H1 (cell line): ENCODE results near the gene LINC01488. TPM values are rescaled to one million over a fixed set of nuclear protein-coding genes. Genes with fewer than 3 reads are reported as not detected.

ENCODE experiments used
- CTCF ChIA-PET: fragments of 300-600 bp; sonication (Branson Sonifier 250); formaldehyde crosslinking; loops from one replicate; lab custom pipeline; 2021; ENCODE audit not compliant: partially characterized antibody; lab: Charles Lee
- POLR2A ChIA-PET: fragments of 300-600 bp; sonication (Branson Sonifier 250); formaldehyde crosslinking; loops from one replicate; lab custom pipeline; 2021; ENCODE audit warnings: inconsistent platforms; ENCODE audit not compliant: partially characterized antibody; lab: Charles Lee
- DNase-seq, 2 experiments: peaks; one replicate each; pipeline versions ENCODE4 v3.0.0 to v3.0.0-alpha.2; 2010 to 2022; ENCODE audit warnings: low spot score in 2 of 2, low read depth in 1 of 2, mixed read lengths in 1 of 2
- FAIRE-seq: peaks from 2 replicates; lab custom pipeline; 2011; peaks lifted over from hg19 to GRCh38; lab: Jason Lieb, UNC
- H2AFZ ChIP-seq: 2 replicates; pipeline ENCODE4 v1.8.1; 2012; ENCODE audit warnings: low read length, inconsistent platforms
- H2AK5ac ChIP-seq: 2 replicates; pipeline ENCODE4 v1.6.1; 2013; ENCODE audit warnings: low read depth, low read length
- H2BK120ac ChIP-seq: replicated peaks from 2 replicates; pipeline ENCODE3; 2013; ENCODE audit warnings: low read depth, low read length, inconsistent platforms
- H2BK12ac ChIP-seq: 2 replicates; pipeline ENCODE4 v1.6.1; 2013; ENCODE audit warnings: low read depth, low read length
- H2BK15ac ChIP-seq: 2 replicates; pipeline ENCODE4 v1.6.1; 2013; ENCODE audit warnings: low read length
- H2BK20ac ChIP-seq: 2 replicates; pipeline ENCODE4 v1.6.1; 2013; ENCODE audit warnings: low read length
- H2BK5ac ChIP-seq: 2 replicates; pipeline ENCODE4 v1.6.1; 2013; ENCODE audit warnings: low read depth, low read length
- H3K14ac ChIP-seq: 2 replicates; pipeline ENCODE4 v1.6.1; 2013; ENCODE audit warnings: inconsistent platforms; ENCODE audit not compliant: insufficient read length
- H3K18ac ChIP-seq: 2 replicates; pipeline ENCODE4 v1.6.1; 2013; ENCODE audit warnings: low read length; ENCODE audit errors: extremely low read depth
- H3K23ac ChIP-seq: 2 replicates; pipeline ENCODE4 v1.6.1; 2013; ENCODE audit warnings: inconsistent platforms; ENCODE audit not compliant: insufficient read length
- H3K23me2 ChIP-seq: 2 replicates; pipeline ENCODE4 v1.6.1; 2013; ENCODE audit warnings: low read depth, low read length
- H3K27ac ChIP-seq: 2 replicates; pipeline ENCODE4 v1.6.1; 2011; ENCODE audit warnings: low read depth, low read length, inconsistent platforms
- H3K27me3 ChIP-seq, 4 experiments: replicated peaks in 1 of 4; 1 replicate in 1 of 4; 2 replicates in 3 of 4; pipeline versions ENCODE4 v1.6.1 to v1.8.1; 2011 to 2013; ENCODE audit warnings: low read length in 3 of 4, mild to moderate bottlenecking in 3 of 4, inconsistent platforms in 2 of 4, mixed read lengths in 2 of 4, moderate library complexity in 1 of 4; ENCODE audit not compliant: control insufficient read depth in 3 of 4, insufficient read depth in 3 of 4; ENCODE audit errors: extremely low read depth in 1 of 4
- H3K36me3 ChIP-seq, 4 experiments: 2 replicates each; pipeline versions ENCODE4 v1.6.1 to v1.8.1; 2011 to 2013; ENCODE audit warnings: mild to moderate bottlenecking in 4 of 4, low read length in 3 of 4, moderate library complexity in 2 of 4, control low read depth in 1 of 4, inconsistent platforms in 1 of 4; ENCODE audit not compliant: insufficient read depth in 4 of 4, control insufficient read depth in 2 of 4
- H3K4ac ChIP-seq: replicated peaks from 2 replicates; pipeline ENCODE3; 2013; ENCODE audit warnings: low read length, low read depth, mixed read lengths, inconsistent platforms; ENCODE audit not compliant: insufficient read length
- H3K4me1 ChIP-seq, 4 experiments: replicated peaks in 1 of 4; 1 replicate in 1 of 4; 2 replicates in 3 of 4; pipeline versions ENCODE4 v1.6.1 to v1.8.1; 2011 to 2013; ENCODE audit warnings: low read length in 3 of 4, inconsistent platforms in 2 of 4, mixed read lengths in 1 of 4; ENCODE audit not compliant: insufficient read depth in 4 of 4, control insufficient read depth in 3 of 4
- H3K4me2 ChIP-seq, 2 experiments: 2 replicates each; pipeline versions ENCODE4 v1.6.1 to v1.8.1; 2011 to 2013; ENCODE audit warnings: low read depth in 2 of 2, low read length in 2 of 2, control low read depth in 1 of 2, inconsistent platforms in 1 of 2, mild to moderate bottlenecking in 1 of 2; ENCODE audit not compliant: insufficient read depth in 1 of 2
- H3K4me3 ChIP-seq, 4 experiments: fragments of 200-600, 300-600 bp in 1 of 4; sonication (generic), shearing (Covaris generic), sonication (Bioruptor Twin) in 1 of 4; 2 replicates each; pipeline versions ENCODE4 v1.5.1 to v1.8.1; 2011 to 2016; ENCODE audit warnings: low read length in 4 of 4, low read depth in 3 of 4, control low read depth in 2 of 4, inconsistent platforms in 2 of 4, mild to moderate bottlenecking in 2 of 4, mixed read lengths in 1 of 4, moderate library complexity in 1 of 4; ENCODE audit not compliant: insufficient read depth in 2 of 4; ENCODE audit errors: extremely low read depth in 1 of 4
- H3K56ac ChIP-seq: replicated peaks from 2 replicates; pipeline ENCODE3; 2013; ENCODE audit warnings: low read depth, mild to moderate bottlenecking, mixed read lengths, low read length, inconsistent platforms; ENCODE audit not compliant: insufficient read length
- H3K79me1 ChIP-seq: 2 replicates; pipeline ENCODE4 v1.6.1; 2013; ENCODE audit warnings: low read depth, low read length, control low read depth
- H3K79me2 ChIP-seq, 2 experiments: 2 replicates each; pipeline versions ENCODE4 v1.6.1 to v1.8.1; 2012 to 2013; ENCODE audit warnings: low read length in 2 of 2, mild to moderate bottlenecking in 2 of 2, inconsistent platforms in 1 of 2; ENCODE audit not compliant: insufficient read depth in 2 of 2, control insufficient read depth in 1 of 2
- H3K9ac ChIP-seq, 4 experiments: replicated peaks in 1 of 4; 1 replicate in 1 of 4; 2 replicates in 3 of 4; pipeline versions ENCODE4 v1.6.1 to v1.8.1; 2011 to 2013; ENCODE audit warnings: low read depth in 3 of 4, low read length in 3 of 4, control low read depth in 2 of 4, mild to moderate bottlenecking in 2 of 4, moderate library complexity in 2 of 4, inconsistent platforms in 1 of 4; ENCODE audit errors: extremely low read depth in 1 of 4
- H3K9me3 ChIP-seq, 2 experiments: 2 replicates each; pipeline versions ENCODE4 v1.6.1 to v1.8.1; 2012 to 2013; ENCODE audit warnings: mild to moderate bottlenecking in 2 of 2, moderate library complexity in 2 of 2, control low read depth in 1 of 2, inconsistent platforms in 1 of 2, low read depth in 1 of 2, low read length in 1 of 2, mixed read lengths in 1 of 2; ENCODE audit not compliant: insufficient read depth in 2 of 2
- H4K20me1 ChIP-seq, 2 experiments: replicated peaks in 1 of 2; 2 replicates each; pipeline versions ENCODE3 to v1.8.1; 2011 to 2013; ENCODE audit warnings: inconsistent platforms in 2 of 2, low read length in 2 of 2, mild to moderate bottlenecking in 1 of 2; ENCODE audit not compliant: insufficient read depth in 2 of 2, control insufficient read depth in 1 of 2
- H4K5ac ChIP-seq: 2 replicates; pipeline ENCODE4 v1.6.1; 2013; ENCODE audit warnings: low read length, low read depth, mixed read lengths, inconsistent platforms; ENCODE audit not compliant: insufficient read length
- H4K8ac ChIP-seq: 2 replicates; pipeline ENCODE4 v1.8.0; 2013; ENCODE audit warnings: mild to moderate bottlenecking, moderate library complexity, low read length, inconsistent platforms; ENCODE audit not compliant: insufficient read depth; ENCODE audit errors: extremely low read depth
- H4K91ac ChIP-seq: replicated peaks from 2 replicates; pipeline ENCODE3; 2013; ENCODE audit warnings: low read length, mixed read lengths, inconsistent platforms; ENCODE audit not compliant: insufficient read length
- BCL11A ChIP-seq, 2 experiments: IDR thresholded peaks; one replicate each; pipeline ENCODE4 v1.6.1; 2011; ENCODE audit warnings: low read depth in 2 of 2, low read length in 2 of 2, mild to moderate bottlenecking in 2 of 2
- CHD1 ChIP-seq: IDR thresholded peaks from 2 replicates; pipeline ENCODE4 v1.6.1; 2012; ENCODE audit warnings: low read depth, low read length, improper control_type of control experiment
- EP300 ChIP-seq, 2 experiments: IDR thresholded peaks; 1 replicate in 1 of 2; 2 replicates in 1 of 2; pipeline ENCODE4 v1.6.1; 2011 to 2012; ENCODE audit warnings: low read depth in 2 of 2, low read length in 2 of 2, mild to moderate bottlenecking in 2 of 2, borderline replicate concordance in 1 of 2, inconsistent platforms in 1 of 2, moderate library complexity in 1 of 2
- SIN3A ChIP-seq, 2 experiments: IDR thresholded peaks in 1 of 2; conservative IDR thresholded peaks in 1 of 2; 2 replicates each; pipeline ENCODE4 v1.6.1; 2011 to 2012; ENCODE audit warnings: low read length in 2 of 2, improper control_type of control experiment in 1 of 2, low read depth in 1 of 2, mild to moderate bottlenecking in 1 of 2
- TAF7 ChIP-seq: optimal IDR thresholded peaks from 2 replicates; pipeline ENCODE3; 2011; ENCODE audit warnings: low read depth, mild to moderate bottlenecking, inconsistent platforms, low read length, moderate library complexity, borderline replicate concordance
- WGBS, 2 experiments: shearing (Covaris generic) in 1 of 2; methylation state at CpG; one replicate each; pipeline versions ENCODE4 v1.1.6 to v1.1.7; 2013 to 2015; ENCODE audit warnings: low lambda C conversion rate in 2 of 2, mixed read lengths in 2 of 2, inconsistent platforms in 1 of 2, low coverage in 1 of 2, missing lambda C conversion rate in 1 of 2; ENCODE audit not compliant: insufficient replicate concordance in 2 of 2, insufficient coverage in 1 of 2, insufficient read length in 1 of 2; ENCODE audit errors: extremely low coverage in 1 of 2, missing lambda C conversion rate in 1 of 2; 5-methylcytosine and 5-hydroxymethylcytosine counted together
- polyA plus RNA-seq, 7 experiments: library from polyadenylated mRNA; depleted of rRNA in 3 of 7; stranded (reverse) in 5 of 7; unstranded in 2 of 7; fragments of >200 nt in 5 of 7; fragments of 200-250 nt in 2 of 7; gene quantifications; 1 replicate in 5 of 7; 2 replicates in 1 of 7; 4 replicates in 1 of 7; pipeline versions ENCODE4 v1.2.1 to v1.2.3, GENCODE V29; 2011 to 2013; ENCODE audit warnings: missing spikeins in 2 of 7, mixed read lengths in 2 of 7
- total RNA-seq: library from RNA; stranded (reverse); fragmentation: NEBNext Ultra II Directional; extraction: Animal tissue kit (Norgen Biotek cat#: 25700); gene quantifications from 2 replicates; pipeline ENCODE4 v1.2.1, GENCODE V29; 2021

LINC01488 gene
- total and polyA plus RNA-seq, 2 of the 8 experiments (the other 6 are each of a cell fraction or from before 2014, with no cell fraction given): not detected

DNA sequence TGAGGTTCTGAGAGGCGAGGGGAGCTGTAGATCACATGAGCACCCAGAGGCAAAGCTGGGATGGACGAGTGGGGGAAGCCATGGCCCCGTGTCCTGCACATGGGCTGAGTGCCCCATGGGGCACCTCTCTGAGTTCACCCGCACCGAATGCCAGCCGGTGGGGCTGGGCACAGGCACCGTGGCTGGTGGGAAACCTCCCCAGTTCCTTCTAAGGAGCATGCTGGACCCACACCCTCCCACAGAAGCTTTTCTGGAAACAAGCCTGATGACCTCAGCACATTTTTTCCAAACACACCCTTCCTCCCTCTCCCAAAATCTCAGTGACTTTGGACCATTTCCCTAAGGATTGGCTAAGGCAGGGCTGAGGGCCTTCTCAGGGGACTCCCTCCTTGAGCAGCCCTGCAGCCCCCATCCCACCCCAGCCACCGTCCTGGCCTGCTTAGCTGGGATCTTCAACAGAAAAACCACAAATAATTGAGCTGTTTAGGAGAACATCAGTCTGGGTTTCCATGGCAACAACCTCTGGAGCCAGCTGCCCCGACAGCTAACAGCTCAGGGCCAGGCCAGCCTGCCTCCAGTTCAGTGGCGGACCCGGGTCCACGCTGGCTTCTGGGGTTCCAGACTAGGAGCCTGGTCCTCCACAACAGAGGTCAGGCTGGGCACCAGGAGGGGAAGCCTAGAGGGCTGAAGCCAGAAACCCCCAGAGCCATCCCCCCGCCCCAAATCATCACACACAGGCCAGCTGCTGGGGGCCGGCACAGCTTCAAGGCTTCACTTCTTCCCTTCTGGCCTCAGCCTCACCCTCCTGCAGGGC is 18.1 kb upstream of the LINC01488 start:
- H3K4me3 ChIP-seq: no peak overlapping the region
- H3K79me2 ChIP-seq: no peaks in the 10 kb centered on the region
- no peak overlapping the region for H2AK5ac ChIP-seq
- 0 out of 2 replicates have a peak overlapping the region, but pooled peaks have one; percentile 9 for H2BK12ac ChIP-seq
- no peak overlapping the region for H3K18ac ChIP-seq
- no peaks in the 10 kb centered on the region; the same call in 1 of the 2 replicates for H3K79me1 ChIP-seq
- H2AFZ ChIP-seq: no peak overlapping the region
- no peak overlapping the region for H3K56ac ChIP-seq
- no peak overlapping the region for H3K4me2 ChIP-seq
- FAIRE-seq (no peak), DNase-seq (no peak)
- ChIA-PET POLR2A (no interaction called here), CTCF (interaction anchor here (0.7 to 1.2 kb wide), 4 partner anchors 13 to 415 kb away, joined by 3 to 5 read pairs (median 4); no protein-coding TSS in a partner anchor)
- no peak overlapping the region for H2BK15ac ChIP-seq
- WGBS, 2 experiments: 92% methylated on average over 14 of the region's 14 CpGs; no CpG with 5 or more reads in 1 of the 2 experiments
- no peak overlapping the region for H2BK20ac ChIP-seq
- H3K23ac ChIP-seq: no peak overlapping the region
- no peak overlapping the region for H4K91ac ChIP-seq
- H3K27me3 ChIP-seq: no peaks in the 10 kb centered on the region; a peak in 1 of 7 replicates
- no peak overlapping the region; the same call in 1 of the 2 replicates for H4K8ac ChIP-seq
- H3K23me2 ChIP-seq: no peaks in the 10 kb centered on the region
- no peak overlapping the region for H3K9ac ChIP-seq
- peaks cover 5 to 7% of the 10 kb centered on the region in 2 experiments; a peak in 3 of 4 replicates for H3K9me3 ChIP-seq
- H4K20me1 ChIP-seq: no peaks in the 10 kb centered on the region
- no peak overlapping the region for H3K4ac ChIP-seq
- no peak overlapping the region for H3K14ac ChIP-seq
- H3K27ac ChIP-seq: no peak overlapping the region
- H4K5ac ChIP-seq: no peak overlapping the region
- H2BK120ac ChIP-seq: no peak overlapping the region
- H2BK5ac ChIP-seq: no peak overlapping the region
- H3K4me1 ChIP-seq: peaks cover 0 to 3% (median 0%) of the 10 kb centered on the region in 4 experiments; a peak in 2 of 7 replicates
- TF ChIP-seq CHD1 (no peak), BCL11A (IDR thresholded peaks at IDR 0.05; ENCODE audit: low read depth in 2 of 2, low read length in 2 of 2) (no peak), EP300 (IDR thresholded peaks at IDR 0.05; ENCODE audit: borderline replicate concordance in 1 of 2, low read depth in 2 of 2, low read length in 2 of 2) (no peak), TAF7 (no peak), SIN3A (conservative IDR thresholded peaks at IDR 0.05 in 1 of 2, IDR thresholded peaks at IDR 0.05 in 1 of 2; ENCODE audit: low read depth in 1 of 2, low read length in 2 of 2) (no peak)
- TF ChIP-seq, all 59 proteins: peak for 0
- H3K36me3 ChIP-seq: no peaks in the 10 kb centered on the region
